ENCODE measurements around the gene GSG1L. TPM values are rescaled to one million over a fixed set of nuclear protein-coding genes. Genes with fewer than 3 reads are reported as not detected.

The GSG1L gene
- polyA plus RNA-seq, 4 donors = 0.09 to 0.22 TPM; not detected in 2

GRCh38 chr16:27840311-27841060 is 223.0 kb downstream of the GSG1L start:
- Histone ChIP-seq H3K27ac (ENCODE audit: low read depth in 1 of 3, low read length in 2 of 3) (no peak overlapping the region), H3K27me3 (ENCODE audit: control insufficient read depth in 3 of 3, insufficient read depth in 3 of 3, low read length in 3 of 3) (no peaks in the 10 kb centered on the region), H3K36me3 (ENCODE audit: control insufficient read depth in 3 of 3, insufficient read depth in 2 of 3, low read depth in 1 of 3, low read length in 3 of 3) (no peaks in the 10 kb centered on the region), H3K9me3 (ENCODE audit: control insufficient read depth in 2 of 2, insufficient read depth in 1 of 2, low read depth in 1 of 2, low read length in 1 of 2) (no peaks in the 10 kb centered on the region), H3K4me1 (ENCODE audit: control insufficient read depth in 3 of 3, insufficient read depth in 2 of 3, low read depth in 1 of 3, low read length in 2 of 3) (no peaks in the 10 kb centered on the region), H3K4me3 (ENCODE audit: low read depth in 1 of 3, low read length in 3 of 3) (no peak overlapping the region)
- no peak for FAIRE-seq
- 66 to 74% (median 71%) methylated on average over 17 to 18 of the region's 18 CpGs for WGBS, 3 donors
- DNase-seq = no peak

- Histone ChIP-seq H3K9me3 (ENCODE audit: control insufficient read depth in 2 of 2, insufficient read depth in 1 of 2, low read depth in 1 of 2, low read length in 1 of 2) (no peaks in the 10 kb centered on the region), H3K4me3 (ENCODE audit: low read depth in 1 of 3, low read length in 3 of 3) (no peak overlapping the region), H3K4me1 (ENCODE audit: control insufficient read depth in 3 of 3, insufficient read depth in 2 of 3, low read depth in 1 of 3, low read length in 2 of 3) (no peaks in the 10 kb centered on the region), H3K36me3 (ENCODE audit: control insufficient read depth in 3 of 3, insufficient read depth in 2 of 3, low read depth in 1 of 3, low read length in 3 of 3) (no peaks in the 10 kb centered on the region), H3K27me3 (ENCODE audit: control insufficient read depth in 3 of 3, insufficient read depth in 3 of 3, low read length in 3 of 3) (no peaks in the 10 kb centered on the region), H3K27ac (ENCODE audit: low read depth in 1 of 3, low read length in 2 of 3) (no peak overlapping the region)
- FAIRE-seq (no peak), DNase-seq (no peak)
- WGBS, 3 donors = 61 to 86% (median 69%) methylated on average over 2 of the region's 2 CpGs
Observed at GRCh38 chr16:27839419-27839818, 224.1 kb downstream of the GSG1L start.

- no peaks in the 10 kb centered on the region for H3K4me1 ChIP-seq (ENCODE audit: control insufficient read depth in 3 of 3, insufficient read depth in 2 of 3, low read depth in 1 of 3, low read length in 2 of 3)
- no peak overlapping the region for H3K27ac ChIP-seq (ENCODE audit: low read depth in 1 of 3, low read length in 2 of 3)
- 77 to 86% (median 78%) methylated on average over 3 of the region's 3 CpGs for WGBS, 3 donors
- no peak overlapping the region for H3K4me3 ChIP-seq (ENCODE audit: low read depth in 1 of 3, low read length in 3 of 3)
- no peak for FAIRE-seq
- no peaks in the 10 kb centered on the region for H3K9me3 ChIP-seq (ENCODE audit: control insufficient read depth in 2 of 2, insufficient read depth in 1 of 2, low read depth in 1 of 2, low read length in 1 of 2)
- DNase-seq = no peak
- no peaks in the 10 kb centered on the region for H3K36me3 ChIP-seq (ENCODE audit: control insufficient read depth in 3 of 3, insufficient read depth in 2 of 3, low read depth in 1 of 3, low read length in 3 of 3)
- no peaks in the 10 kb centered on the region for H3K27me3 ChIP-seq (ENCODE audit: control insufficient read depth in 3 of 3, insufficient read depth in 3 of 3, low read length in 3 of 3)
Observed at GRCh38 chr16:27838536-27839175, 224.9 kb downstream of the GSG1L start.

GRCh38 chr16:27829975-27830374 is 233.5 kb downstream of the GSG1L start:
- no peak for FAIRE-seq
- no peaks in the 10 kb centered on the region for H3K27me3 ChIP-seq (ENCODE audit: control insufficient read depth in 3 of 3, insufficient read depth in 3 of 3, low read length in 3 of 3)
- H3K4me1 ChIP-seq (ENCODE audit: control insufficient read depth in 3 of 3, insufficient read depth in 2 of 3, low read depth in 1 of 3, low read length in 2 of 3) = no peaks in the 10 kb centered on the region
- 78 to 89% (median 79%) methylated on average over 2 of the region's 2 CpGs for WGBS, 3 donors
- no peak for DNase-seq
- peaks cover 0 to 5% of the 10 kb centered on the region in 2 donors for H3K9me3 ChIP-seq (ENCODE audit: control insufficient read depth in 2 of 2, insufficient read depth in 1 of 2, low read depth in 1 of 2, low read length in 1 of 2)
- no peak overlapping the region for H3K27ac ChIP-seq (ENCODE audit: low read depth in 1 of 3, low read length in 2 of 3)
- no peak overlapping the region for H3K4me3 ChIP-seq (ENCODE audit: low read depth in 1 of 3, low read length in 3 of 3)
- H3K36me3 ChIP-seq (ENCODE audit: control insufficient read depth in 3 of 3, insufficient read depth in 2 of 3, low read depth in 1 of 3, low read length in 3 of 3) = no peaks in the 10 kb centered on the region

GRCh38 chr16:27828671-27829070 is 234.8 kb downstream of the GSG1L start:
- H3K9me3 ChIP-seq (ENCODE audit: control insufficient read depth in 2 of 2, insufficient read depth in 1 of 2, low read depth in 1 of 2, low read length in 1 of 2) = peaks cover 0 to 5% of the 10 kb centered on the region in 2 donors
- 88 to 95% (median 92%) methylated on average over 12 of the region's 12 CpGs for WGBS, 3 donors
- no peak overlapping the region for H3K27ac ChIP-seq (ENCODE audit: low read depth in 1 of 3, low read length in 2 of 3)
- no peaks in the 10 kb centered on the region for H3K4me1 ChIP-seq (ENCODE audit: control insufficient read depth in 3 of 3, insufficient read depth in 2 of 3, low read depth in 1 of 3, low read length in 2 of 3)
- H3K27me3 ChIP-seq (ENCODE audit: control insufficient read depth in 3 of 3, insufficient read depth in 3 of 3, low read length in 3 of 3) = no peaks in the 10 kb centered on the region
- H3K36me3 ChIP-seq (ENCODE audit: control insufficient read depth in 3 of 3, insufficient read depth in 2 of 3, low read depth in 1 of 3, low read length in 3 of 3) = no peaks in the 10 kb centered on the region
- DNase-seq (no peak), FAIRE-seq (no peak)
- H3K4me3 ChIP-seq (ENCODE audit: low read depth in 1 of 3, low read length in 3 of 3) = no peak overlapping the region

GRCh38 chr16:27827765-27828164 is 235.7 kb downstream of the GSG1L start:
- Histone ChIP-seq H3K27me3 (ENCODE audit: control insufficient read depth in 3 of 3, insufficient read depth in 3 of 3, low read length in 3 of 3) (no peaks in the 10 kb centered on the region), H3K36me3 (ENCODE audit: control insufficient read depth in 3 of 3, insufficient read depth in 2 of 3, low read depth in 1 of 3, low read length in 3 of 3) (no peaks in the 10 kb centered on the region), H3K4me1 (ENCODE audit: control insufficient read depth in 3 of 3, insufficient read depth in 2 of 3, low read depth in 1 of 3, low read length in 2 of 3) (no peaks in the 10 kb centered on the region), H3K4me3 (ENCODE audit: low read depth in 1 of 3, low read length in 3 of 3) (no peak overlapping the region), H3K9me3 (ENCODE audit: control insufficient read depth in 2 of 2, insufficient read depth in 1 of 2, low read depth in 1 of 2, low read length in 1 of 2) (peaks cover 0 to 5% of the 10 kb centered on the region in 2 donors), H3K27ac (ENCODE audit: low read depth in 1 of 3, low read length in 2 of 3) (no peak overlapping the region)
- FAIRE-seq (no peak), DNase-seq (no peak)
- WGBS, 3 donors = 73 to 91% (median 88%) methylated on average over 3 of the region's 3 CpGs

- Histone ChIP-seq H3K27ac (ENCODE audit: low read depth in 1 of 3, low read length in 2 of 3) (no peak overlapping the region), H3K4me3 (ENCODE audit: low read depth in 1 of 3, low read length in 3 of 3) (no peak overlapping the region), H3K4me1 (ENCODE audit: control insufficient read depth in 3 of 3, insufficient read depth in 2 of 3, low read depth in 1 of 3, low read length in 2 of 3) (no peaks in the 10 kb centered on the region), H3K27me3 (ENCODE audit: control insufficient read depth in 3 of 3, insufficient read depth in 3 of 3, low read length in 3 of 3) (no peaks in the 10 kb centered on the region), H3K36me3 (ENCODE audit: control insufficient read depth in 3 of 3, insufficient read depth in 2 of 3, low read depth in 1 of 3, low read length in 3 of 3) (no peaks in the 10 kb centered on the region), H3K9me3 (ENCODE audit: control insufficient read depth in 2 of 2, insufficient read depth in 1 of 2, low read depth in 1 of 2, low read length in 1 of 2) (peaks cover 0 to 5% of the 10 kb centered on the region in 2 donors)
- FAIRE-seq (no peak), DNase-seq (no peak)
- WGBS, 3 donors = 77 to 86% (median 83%) methylated on average over 2 of the region's 2 CpGs
Observed at GRCh38 chr16:27826893-27827289, 236.6 kb downstream of the GSG1L start.

- H3K4me1 ChIP-seq (ENCODE audit: control insufficient read depth in 3 of 3, insufficient read depth in 2 of 3, low read depth in 1 of 3, low read length in 2 of 3) = no peaks in the 10 kb centered on the region
- FAIRE-seq = no peak
- H3K27me3 ChIP-seq (ENCODE audit: control insufficient read depth in 3 of 3, insufficient read depth in 3 of 3, low read length in 3 of 3) = no peaks in the 10 kb centered on the region
- peaks cover 0 to 5% of the 10 kb centered on the region in 2 donors for H3K9me3 ChIP-seq (ENCODE audit: control insufficient read depth in 2 of 2, insufficient read depth in 1 of 2, low read depth in 1 of 2, low read length in 1 of 2)
- no peak overlapping the region for H3K4me3 ChIP-seq (ENCODE audit: low read depth in 1 of 3, low read length in 3 of 3)
- 73 to 81% (median 80%) methylated on average over 11 to 12 of the region's 12 CpGs for WGBS, 3 donors
- no peak overlapping the region for H3K27ac ChIP-seq (ENCODE audit: low read depth in 1 of 3, low read length in 2 of 3)
- no peaks in the 10 kb centered on the region for H3K36me3 ChIP-seq (ENCODE audit: control insufficient read depth in 3 of 3, insufficient read depth in 2 of 3, low read depth in 1 of 3, low read length in 3 of 3)
- no peak for DNase-seq
Observed at GRCh38 chr16:27826081-27826892, 237.2 kb downstream of the GSG1L start.
